ENCODE measurements around the gene ARMC6.
A peak's percentile ranks its signal among the peaks of the same experiment; 100 is the strongest.

ARMC6 gene

GRCh38 chr19:19033426-19034203 lies at the start of gene ARMC6, which contains the start of gene SUGP2:
ARMC6 (plus strand) TSS chr19:19033603; CDS start chr19:19034210, 607 bp downstream.
SUGP2 (minus strand) TSS chr19:19033517; CDS start chr19:19031071, 2,446 bp downstream.
- DNase-seq (ENCODE audit: low read depth, low spot score): peak; percentile 97

GRCh38 chr19:18984251-18984650 lies 49.2 kb upstream of the ARMC6 start:
- no peak for DNase-seq (ENCODE audit: low read depth, low spot score)

- peak; percentile 35 for DNase-seq (ENCODE audit: low read depth, low spot score)
These were observed 48.1 kb upstream of the ARMC6 start for GRCh38 chr19:18985257-18985656.

DNA sequence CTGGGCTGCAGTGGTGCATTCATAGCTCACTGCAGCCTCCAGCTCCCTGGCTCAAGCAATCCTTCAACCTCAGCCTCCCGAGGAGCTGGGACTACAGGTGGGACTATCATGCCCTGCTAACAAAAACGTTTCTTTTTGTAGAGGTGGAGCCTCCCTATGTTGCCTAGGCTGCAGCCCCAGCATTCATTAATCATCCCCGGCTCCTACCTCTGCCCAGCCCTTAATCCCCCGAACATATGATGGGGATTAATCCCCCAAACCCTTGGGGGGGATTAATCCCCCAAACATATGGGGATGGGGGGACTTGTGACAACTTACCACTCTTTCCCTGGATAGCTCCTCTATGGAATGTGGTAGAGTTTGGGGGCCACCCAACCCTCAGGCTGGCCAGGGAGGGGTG lies 45.9 kb upstream of the ARMC6 start:
- no peak for DNase-seq (ENCODE audit: low read depth, low spot score)

DNA sequence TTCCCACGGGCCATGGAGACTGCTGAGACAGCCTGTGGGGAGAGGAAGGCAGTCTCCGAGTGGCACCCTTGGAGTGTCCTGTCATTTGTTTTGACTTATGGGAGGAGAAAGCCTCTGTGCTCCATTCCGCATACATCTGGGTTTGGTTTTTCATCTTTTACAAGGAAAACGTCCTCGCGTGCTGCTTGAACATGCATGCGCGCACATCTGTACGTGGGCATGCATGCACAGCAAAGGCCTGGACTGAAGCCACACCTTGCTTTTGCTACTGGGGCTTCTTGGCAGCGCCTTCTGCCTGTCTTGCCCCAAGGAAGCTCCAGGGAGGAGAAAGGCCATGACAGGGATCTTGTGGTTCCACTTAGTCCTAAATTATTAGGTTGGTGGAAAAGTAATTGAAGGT lies 44.1 kb upstream of the ARMC6 start:
- DNase-seq (ENCODE audit: low read depth, low spot score): no peak

DNA sequence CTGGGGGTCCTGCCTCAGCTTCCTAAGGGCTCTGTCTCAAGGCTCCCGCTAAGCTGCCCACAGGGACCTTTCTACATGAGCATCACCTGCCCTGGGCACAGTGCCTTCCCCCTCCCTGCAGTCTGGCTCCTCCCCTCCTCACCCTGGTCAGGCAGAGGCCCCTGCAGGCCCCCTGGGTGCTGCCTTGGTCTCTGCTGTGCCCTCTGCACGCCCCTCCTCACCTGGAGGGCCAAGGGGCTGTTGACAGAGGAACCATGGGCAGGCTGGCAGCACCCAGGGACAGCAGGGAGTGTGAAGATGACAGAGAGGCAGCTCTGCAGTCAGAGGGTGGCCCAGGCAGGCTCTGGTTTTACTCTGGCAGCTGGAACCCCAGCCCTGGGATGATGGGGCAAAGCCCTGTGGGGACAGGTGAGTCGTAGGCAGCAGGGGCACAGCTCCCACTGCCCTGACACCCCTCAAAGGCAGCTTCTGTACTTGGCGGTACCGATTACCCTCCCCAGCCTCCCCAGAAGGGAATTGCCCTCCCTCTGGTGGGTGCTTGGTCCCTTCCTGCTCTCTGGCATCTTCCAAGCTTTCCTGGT lies 43.2 kb upstream of the ARMC6 start:
- no peak for DNase-seq (ENCODE audit: low read depth, low spot score)

DNA sequence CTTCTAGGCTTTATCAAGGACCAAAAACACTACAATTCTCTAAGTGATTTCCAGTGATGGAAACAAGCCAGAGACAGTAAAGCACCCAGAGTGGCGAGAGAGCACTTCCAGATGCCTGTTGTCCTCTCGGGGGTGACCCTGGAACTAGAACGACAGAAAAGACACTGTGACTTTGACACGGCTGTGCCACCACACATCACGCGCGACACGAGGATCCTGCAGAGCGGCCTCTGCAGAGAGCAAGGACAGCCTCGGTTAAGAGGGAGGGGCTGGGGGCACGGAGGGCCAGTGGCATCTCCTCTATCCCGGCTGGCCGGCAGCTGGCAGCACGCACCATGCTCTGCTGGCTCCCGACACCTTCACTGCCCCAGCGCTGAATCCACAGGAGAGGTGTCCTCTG lies 42.4 kb upstream of the ARMC6 start:
- DNase-seq (ENCODE audit: low read depth, low spot score): no peak

GRCh38 chr19:18991468-18991867 lies 41.9 kb upstream of the ARMC6 start:
- DNase-seq (ENCODE audit: low read depth, low spot score): no peak

- DNase-seq (ENCODE audit: low read depth, low spot score): no peak
These were observed 40.7 kb upstream of the ARMC6 start for GRCh38 chr19:18992696-18993095.

DNA sequence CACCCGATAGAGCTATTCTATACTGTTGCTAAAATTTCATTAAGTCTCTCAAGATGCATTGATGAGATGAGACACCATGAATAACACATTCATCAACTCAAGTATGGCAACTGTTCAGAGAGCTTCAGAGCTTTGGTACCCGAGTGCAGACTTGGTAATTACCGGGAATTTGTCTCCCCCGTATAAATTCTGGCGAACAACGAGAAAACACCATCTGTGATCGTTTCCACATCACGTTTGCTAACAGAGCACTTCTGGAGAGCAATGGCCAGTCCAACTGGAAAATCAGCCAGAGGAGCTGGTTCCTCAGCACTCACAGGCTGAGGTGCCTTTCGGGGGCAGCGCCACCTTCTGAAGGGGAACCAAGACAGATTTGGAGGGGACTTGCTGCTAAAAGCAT lies 40.3 kb upstream of the ARMC6 start:
- DNase-seq (ENCODE audit: low read depth, low spot score): no peak

DNA sequence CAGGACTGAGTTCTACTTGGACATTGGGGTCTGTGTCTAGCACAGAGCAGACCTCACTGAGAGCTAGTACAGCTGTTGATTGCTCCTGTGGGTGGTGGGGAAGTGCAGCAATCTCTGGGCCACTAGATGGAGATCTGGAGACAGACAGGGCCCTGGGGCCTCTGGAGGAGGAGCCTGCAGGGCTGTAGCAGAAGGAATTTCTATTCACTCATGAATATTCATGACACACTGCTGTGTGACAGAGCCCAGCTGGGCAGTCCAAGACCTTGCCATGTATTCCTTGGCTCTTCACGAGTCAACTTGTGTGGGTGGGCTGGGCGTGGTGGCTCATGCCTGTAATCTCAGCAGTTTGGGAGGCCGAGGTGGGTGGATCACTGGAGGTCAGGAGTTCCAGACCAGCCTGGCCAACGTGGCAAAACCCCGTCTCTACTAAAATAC lies 37.6 kb upstream of the ARMC6 start:
- DNase-seq (ENCODE audit: low read depth, low spot score): peak; percentile 96

DNA sequence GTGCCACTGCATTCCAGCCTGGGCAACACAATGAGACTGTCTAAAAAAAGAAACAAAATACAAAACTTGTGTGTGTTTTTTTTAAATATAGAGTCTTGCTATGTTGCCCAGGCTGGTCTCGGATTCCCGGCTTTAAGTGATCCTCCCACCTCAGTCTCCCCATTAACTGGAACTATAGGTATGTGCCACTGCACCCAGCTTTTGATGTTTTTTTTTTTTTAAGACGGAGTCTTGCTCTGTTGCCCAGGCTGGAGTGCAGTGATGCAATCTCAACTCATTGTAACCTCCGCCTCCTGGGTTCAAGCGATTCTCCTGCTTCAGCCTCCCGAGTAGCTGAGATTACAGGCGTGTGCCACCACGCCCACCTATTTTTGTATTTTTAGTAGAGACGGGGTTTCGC lies 37.1 kb upstream of the ARMC6 start:
- no peak for DNase-seq (ENCODE audit: low read depth, low spot score)

- DNase-seq (ENCODE audit: low read depth, low spot score): no peak
These were observed 36.5 kb upstream of the ARMC6 start for GRCh38 chr19:18996796-18997394.

- no peak for DNase-seq (ENCODE audit: low read depth, low spot score)
These were observed 35.1 kb upstream of the ARMC6 start for GRCh38 chr19:18998276-18998675.

DNA sequence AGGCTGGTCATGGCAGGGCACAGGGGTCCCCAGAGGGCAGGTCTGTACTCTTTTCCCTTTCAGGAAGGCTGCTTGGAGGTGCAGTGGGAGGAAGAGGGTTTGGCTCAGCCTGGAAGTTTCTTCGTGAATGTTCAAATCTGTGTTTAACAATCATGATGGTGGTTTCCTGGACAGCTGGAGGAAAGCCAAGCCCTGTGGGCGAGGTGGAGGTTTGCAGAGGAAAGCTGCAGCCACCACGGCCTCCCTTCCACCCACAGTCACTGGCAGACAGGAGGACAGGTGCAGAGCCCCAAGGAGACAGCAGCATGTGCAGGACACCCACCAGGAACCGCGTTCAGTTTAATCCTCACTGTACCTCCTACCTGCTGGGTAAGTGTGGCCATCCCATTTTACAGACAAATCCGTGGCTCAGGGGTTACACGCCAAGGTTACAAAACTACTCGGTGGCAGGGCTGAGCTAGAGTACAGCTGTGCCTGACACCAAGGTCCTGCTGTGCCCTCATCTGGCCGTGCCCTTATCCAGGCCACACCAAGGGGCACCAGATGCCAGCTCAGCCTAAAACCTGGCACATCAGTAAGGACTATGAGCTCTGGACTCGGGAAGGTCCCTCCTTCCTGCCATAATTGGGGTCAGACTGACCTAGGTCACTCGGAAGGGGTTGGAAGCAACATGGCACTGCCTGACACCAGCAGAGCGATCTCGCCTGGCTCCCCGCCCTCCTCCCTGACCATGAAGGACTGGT lies 34.2 kb upstream of the ARMC6 start:
- DNase-seq (ENCODE audit: low read depth, low spot score): peak; percentile 81

GRCh38 chr19:18999896-19000620 lies 33.3 kb upstream of the ARMC6 start:
- DNase-seq (ENCODE audit: low read depth, low spot score): peak; percentile 39

- no peak for DNase-seq (ENCODE audit: low read depth, low spot score)
These were observed 29.3 kb upstream of the ARMC6 start for GRCh38 chr19:19004144-19004543.

DNA sequence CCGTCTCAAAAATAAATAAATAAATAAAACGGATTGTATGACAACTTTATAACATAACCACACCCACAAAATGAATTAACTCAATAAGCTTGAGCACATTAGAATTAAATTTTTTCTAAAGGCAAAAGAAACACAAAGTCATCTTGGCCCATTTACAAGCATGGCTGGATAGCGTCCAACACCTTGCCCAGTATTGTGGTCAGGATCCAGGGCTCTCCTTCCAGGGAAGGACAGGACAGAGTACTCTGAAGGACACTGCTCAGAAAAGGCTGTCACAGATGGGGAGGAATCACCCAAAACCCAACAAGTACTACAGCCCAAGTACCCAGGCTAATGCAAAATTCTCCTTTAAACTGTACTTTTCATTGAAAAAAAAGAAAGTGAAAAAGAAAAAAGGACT lies 27.2 kb upstream of the ARMC6 start:
- peak; percentile 63 for DNase-seq (ENCODE audit: low read depth, low spot score)

DNA sequence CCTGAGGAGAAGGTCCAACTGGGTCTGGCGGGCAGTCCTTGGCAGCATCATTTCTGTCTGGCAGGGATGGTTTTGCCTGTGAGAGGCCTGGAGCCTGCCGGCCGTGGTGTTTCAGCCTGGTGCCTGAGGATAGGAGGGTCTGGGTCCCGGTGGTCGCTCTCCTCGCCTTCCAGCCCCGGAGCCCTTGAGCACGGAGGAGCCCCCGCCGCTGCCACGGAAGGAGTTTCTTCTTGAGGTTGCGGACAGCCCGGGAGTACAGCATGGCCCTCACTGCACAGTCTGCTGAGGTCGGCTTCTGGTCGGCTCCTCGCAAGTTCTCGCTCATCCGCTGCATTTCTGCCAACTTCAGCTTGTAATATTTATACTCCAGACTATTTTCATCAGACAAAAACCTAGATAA lies 23.5 kb upstream of the ARMC6 start:
- no peak for DNase-seq (ENCODE audit: low read depth, low spot score)

GRCh38 chr19:19010551-19010950 lies 22.9 kb upstream of the ARMC6 start:
- DNase-seq (ENCODE audit: low read depth, low spot score): no peak

- DNase-seq (ENCODE audit: low read depth, low spot score): peak; percentile 52
These were observed 12.3 kb upstream of the ARMC6 start for GRCh38 chr19:19021115-19021514.

All from astrocyte of the hippocampus (primary cell).